GM21825 (cell line): ENCODE results near the gene EPPIN.

ENCODE experiments used
- ATAC-seq: cut with Tn5 transposase; IDR thresholded peaks from one replicate; pipeline ENCODE4 v1.9.1; 2021; ENCODE audit warnings: mild to moderate bottlenecking, moderate library complexity; ENCODE audit not compliant: unreplicated experiment

EPPIN gene

GRCh38 chr20:45539382-45539781 lies 7.8 kb downstream of the EPPIN start, which contains the start of gene WFDC6:
TSS of gene WFDC6 (minus strand) at chr20:45539482. CDS start at chr20:45539407, 75 bp downstream.
- no peak for ATAC-seq

- ATAC-seq: no peak
Observed at GRCh38 chr20:45538209-45538799, 8.9 kb downstream of the EPPIN start.

DNA sequence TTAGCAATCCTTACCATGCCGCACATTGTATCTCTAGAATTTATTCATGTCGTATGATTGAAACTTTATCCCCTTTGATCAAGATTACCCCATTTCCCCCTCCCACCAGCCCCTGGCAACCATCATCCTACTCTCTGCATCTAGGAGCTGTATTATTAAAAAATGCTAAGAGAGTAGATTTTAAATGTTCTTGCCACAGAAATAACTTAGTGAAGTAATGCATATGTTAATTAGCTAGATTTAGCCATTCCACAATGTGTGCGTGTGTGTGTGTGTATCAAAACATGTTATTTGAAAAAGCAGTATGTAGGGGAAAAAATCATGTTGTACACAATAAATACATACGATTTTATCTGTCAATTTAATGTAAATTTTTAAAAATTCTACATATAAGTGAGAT lies 19.9 kb downstream of the EPPIN start:
- no peak for ATAC-seq

DNA sequence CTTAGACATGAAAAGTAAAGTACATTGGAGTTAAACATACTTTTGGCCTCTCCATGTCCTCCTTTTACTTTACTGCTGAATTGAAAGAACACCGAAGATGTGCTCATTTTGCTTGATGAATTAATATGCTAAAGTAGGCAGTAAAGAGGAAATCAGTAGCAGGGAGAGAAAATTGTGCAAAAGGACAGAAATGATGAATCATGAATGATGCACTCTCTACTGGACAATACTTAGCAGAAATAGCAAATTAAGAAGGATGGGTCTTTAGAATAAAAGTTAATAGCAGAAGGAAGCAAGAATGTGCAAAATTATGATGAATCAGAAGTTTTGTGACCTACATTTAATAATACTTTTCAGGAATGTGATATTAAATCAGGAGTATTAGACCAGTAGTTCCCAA lies 23.4 kb downstream of the EPPIN start:
- no peak for ATAC-seq

DNA sequence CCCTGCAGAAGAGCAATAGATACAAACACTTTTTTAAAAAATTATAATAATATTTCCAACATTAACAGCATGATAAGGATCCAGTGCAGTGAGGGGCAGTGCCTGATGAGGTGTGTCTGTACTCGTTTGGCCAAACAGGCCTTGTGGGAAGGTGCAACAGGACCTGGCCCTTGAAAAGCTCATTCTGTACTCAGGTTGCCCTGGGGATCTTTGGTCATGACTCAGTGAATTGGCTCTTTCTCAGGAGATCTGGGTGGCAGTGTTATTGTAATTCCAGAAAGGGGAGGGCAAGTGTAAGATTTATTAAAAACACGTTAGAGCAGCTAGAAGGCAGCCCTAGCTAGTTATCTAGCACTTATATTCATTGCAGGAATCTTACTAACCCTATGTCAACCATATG lies 28.9 kb downstream of the EPPIN start:
- ATAC-seq: no peak

DNA sequence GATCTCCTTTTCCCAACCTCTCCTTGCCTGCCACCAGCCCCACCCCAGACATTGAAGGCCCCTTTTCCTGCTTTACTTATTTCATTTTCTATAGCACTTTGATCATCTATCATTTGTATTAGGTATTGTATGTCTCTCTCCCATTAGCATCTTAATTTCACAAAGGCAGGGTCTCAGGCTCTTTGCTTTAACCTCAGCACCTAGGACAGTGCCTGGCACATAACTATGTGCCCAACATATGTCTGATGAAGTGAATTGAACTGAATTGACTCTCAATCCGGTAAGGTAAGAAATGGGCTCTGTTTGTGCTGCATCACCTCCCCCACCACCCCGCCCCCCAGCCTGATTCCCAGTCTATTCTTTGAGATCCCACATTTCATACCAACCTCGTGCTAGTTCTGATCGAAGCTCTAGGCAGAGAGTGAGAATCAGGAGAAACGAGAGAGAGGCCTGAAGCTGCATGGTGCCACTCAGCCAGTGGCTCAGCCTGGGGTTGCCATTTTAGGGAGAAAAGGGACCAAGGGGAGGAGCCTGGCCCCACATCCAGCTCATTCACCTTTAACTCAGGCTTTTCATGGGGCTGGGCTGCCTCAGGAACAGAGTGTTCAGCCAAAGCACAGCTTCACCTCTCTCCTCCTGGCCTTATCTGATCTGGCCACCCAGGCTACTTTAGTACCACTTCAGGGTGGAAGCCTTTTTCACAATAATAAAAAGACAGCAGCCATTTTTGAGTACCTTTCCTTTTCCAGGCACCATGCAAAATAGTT lies 31.9 kb downstream of the EPPIN start, which contains the start of gene SPINT3:
SPINT3 (minus strand) TSS at position 476 of the 767 bp plus-strand sequence; CDS start at position 462, 14 bp downstream.
- no peak for ATAC-seq

GRCh38 chr20:45510242-45510862 lies 36.8 kb downstream of the EPPIN start:
- ATAC-seq: no peak

GRCh38 chr20:45509091-45509490 lies 38.1 kb downstream of the EPPIN start:
- no peak for ATAC-seq

DNA sequence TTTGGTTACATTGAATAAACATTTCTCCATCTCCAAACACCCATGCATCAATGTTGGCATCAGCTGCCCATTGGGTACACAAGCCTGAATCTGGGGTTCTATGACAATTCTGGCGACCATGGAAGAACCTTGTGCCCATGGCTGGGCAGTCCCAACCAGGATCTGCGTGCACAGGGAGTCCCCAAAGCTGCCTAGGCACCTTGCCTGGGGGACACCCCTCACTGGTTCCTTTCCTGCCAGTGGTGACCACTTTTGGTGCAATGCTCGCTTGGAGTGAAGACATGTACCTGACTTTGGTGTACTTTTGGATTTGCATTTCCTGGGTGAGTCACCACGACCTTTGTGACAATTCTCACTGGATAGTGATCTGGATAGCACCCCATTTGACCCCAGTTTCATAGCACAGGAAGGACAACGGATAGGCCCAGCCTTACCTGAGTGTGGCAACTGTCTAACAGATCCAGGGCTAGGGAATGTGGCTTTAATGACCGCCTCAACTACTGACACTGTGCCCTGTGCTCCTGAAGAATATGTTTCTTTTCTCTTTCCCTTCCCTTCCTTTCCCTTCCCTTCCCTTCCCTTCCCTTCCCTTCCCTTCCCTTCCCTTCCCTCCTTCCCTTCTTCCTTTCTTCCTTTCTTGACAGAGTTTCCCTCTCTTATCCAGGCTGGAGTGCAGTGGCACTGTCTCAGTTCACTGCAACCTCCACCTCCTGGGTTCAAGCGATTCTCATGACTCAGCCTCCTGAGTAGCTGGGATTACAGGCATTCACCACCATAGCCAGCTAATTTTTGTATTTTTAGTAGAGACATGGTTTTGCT lies 38.9 kb downstream of the EPPIN start:
- ATAC-seq: no peak

DNA sequence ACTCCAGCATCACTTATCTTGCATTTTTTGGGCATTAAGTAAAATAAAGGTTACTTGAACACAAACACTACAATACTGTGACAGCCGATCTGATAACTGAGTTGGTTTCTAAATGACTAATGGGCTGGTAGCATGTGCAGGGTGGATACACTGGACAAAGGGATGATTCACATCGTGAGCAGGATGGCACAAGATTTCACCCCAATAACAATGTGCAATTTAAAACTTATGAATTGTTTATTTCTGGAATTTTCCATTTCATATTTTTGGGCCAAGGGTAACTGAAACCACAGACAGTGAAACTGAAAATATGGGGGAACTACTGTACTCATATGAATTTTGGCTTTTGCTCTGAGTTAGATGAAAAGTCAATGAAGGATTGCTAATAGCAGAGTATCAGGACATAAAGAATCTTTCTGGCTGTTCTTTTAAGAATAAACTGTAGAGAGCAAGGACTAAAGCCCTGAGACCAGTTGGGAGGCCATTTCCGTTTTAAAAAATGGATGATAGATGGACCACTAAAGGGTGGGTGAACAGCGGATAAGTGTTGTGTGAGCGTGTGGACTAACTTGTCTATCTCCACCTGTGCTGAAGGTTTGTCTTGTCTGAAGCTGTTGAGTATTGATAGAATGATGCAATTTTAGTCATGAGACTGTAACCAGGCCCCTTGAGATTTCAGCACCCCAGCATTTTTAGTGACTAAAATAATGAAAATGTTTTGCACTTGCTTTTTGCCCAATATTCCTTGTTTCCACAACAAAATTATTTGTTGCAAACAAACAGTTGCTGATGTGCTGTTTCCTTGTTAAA lies 40.0 kb downstream of the EPPIN start:
- ATAC-seq: no peak

DNA sequence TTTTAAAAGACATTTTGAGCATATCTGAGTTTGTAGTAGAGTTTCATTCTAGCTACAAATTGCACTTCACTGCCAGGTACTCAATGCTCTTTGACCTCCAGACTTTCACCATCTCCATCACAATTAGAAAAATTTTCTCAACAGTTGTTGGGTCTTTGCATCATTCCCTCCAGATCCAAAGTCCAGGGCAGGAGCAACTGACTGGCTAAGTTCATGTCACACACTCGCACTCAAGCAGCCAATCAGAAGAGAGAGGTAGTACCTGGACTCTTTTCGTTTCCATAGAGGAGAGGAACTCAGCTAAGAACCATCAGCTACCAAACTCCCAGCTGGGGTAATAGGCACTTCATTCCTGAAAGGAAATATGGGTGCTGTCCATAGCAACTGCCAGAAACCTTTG lies 40.8 kb downstream of the EPPIN start:
- no peak for ATAC-seq

DNA sequence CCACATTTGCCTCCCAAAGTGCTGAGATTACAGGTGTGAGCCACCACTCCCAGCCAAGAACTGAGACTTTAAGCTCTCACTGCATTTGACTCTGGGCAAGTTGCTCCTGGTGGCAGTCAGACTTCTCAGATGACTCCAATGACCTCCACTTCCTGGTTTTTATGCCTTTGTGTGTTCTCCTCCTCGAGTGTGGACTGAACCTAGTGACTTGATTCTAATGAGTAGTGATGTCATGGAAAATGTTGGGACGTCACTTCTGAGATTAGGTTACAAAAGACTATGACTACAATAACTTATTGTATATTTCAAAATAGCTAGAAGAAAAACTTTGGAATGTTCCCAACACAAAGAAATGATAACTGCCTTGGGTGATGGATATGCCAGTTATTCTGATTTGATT lies 43.8 kb downstream of the EPPIN start:
- no peak for ATAC-seq

DNA sequence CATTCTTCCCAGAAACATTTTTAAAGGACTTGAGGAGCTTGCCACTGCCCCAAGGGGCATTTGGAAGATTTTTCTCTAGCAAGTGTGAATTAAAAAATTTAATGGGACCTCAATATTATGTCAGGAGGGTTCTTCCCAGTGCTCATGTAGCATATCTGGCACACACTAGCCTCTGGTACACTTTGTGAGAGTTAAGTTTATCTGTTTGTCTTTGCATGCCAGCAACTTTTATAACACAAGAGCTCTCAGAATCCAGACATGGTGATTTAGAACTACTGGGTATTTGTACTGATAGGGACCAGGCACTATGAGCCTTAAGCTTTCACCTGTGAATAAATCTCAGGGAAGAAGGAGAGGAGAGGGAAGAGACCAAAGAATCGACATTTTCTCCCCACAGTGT lies 44.6 kb downstream of the EPPIN start:
- no peak for ATAC-seq

DNA sequence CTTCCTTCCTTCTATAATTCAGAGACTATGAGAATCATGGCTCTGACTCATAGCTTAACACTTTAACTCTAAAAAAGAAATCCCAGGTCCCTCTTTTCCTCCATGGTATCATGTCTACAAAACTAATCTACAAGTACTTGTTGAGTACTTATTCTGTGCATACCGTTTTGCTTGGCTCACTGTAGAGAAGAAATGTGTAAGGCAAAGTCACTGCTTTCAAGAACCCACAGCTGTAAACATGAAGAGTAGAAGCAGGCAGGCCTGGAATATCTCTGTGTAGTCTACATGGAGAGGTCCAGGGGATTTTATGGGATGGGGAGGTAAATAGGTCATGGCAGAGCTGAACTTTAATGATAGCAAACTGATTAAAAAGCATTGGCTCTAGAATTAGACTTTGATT lies 45.6 kb downstream of the EPPIN start:
- no peak for ATAC-seq

DNA sequence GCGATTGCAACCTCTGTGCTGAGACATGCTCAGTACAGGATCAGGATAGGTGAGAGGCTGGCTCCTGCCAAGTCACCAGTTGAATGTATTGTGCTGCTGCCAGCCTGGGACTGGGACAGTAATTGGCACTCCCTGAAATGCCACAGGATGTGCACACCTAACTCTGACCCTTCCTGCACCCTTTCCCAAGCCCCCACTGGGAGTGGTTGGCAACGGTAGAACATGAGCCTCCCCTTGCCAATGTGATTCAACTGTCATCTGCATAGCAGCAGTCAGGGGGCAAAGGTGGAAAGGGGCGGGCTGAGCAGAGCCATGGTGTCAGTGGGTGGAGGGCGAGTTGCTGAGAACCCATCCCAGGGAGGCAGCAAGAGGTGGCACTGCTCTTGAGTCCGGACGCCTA lies 47.2 kb downstream of the EPPIN start:
- ATAC-seq: no peak

GRCh38 chr20:45497971-45498494 lies 49.2 kb downstream of the EPPIN start:
- no peak for ATAC-seq

GRCh38 chr20:45496166-45496565 lies 51.0 kb downstream of the EPPIN start:
- ATAC-seq: no peak

DNA sequence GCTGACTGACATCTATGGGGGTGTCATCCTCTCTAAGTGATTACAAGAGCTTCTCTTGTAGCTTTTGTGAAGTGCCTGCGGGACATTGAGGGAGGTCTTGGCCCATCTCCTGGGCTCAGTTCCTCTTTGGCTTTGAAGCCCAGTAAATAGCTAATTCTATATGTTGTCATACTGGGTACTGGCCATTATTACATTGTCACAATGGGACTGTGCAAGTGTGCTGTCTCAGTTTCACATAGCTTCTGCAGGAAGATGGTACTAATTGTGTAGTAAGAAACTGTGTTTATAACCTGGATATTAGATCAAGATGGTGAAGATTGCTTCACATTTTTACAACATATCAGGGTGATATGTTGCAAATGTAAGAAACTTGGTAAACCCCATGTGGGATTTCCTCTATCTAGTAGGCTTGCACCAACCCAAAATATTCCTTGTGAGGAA lies 51.7 kb downstream of the EPPIN start:
- ATAC-seq: no peak
